HEK293 (cell line): ENCODE measurements around the gene POMT2.
A peak's percentile ranks its signal among the peaks of the same experiment; 100 is the strongest.

ENCODE experiments used
- CTCF ChIA-PET: fragments of 350-600 bp; formaldehyde crosslinking; extraction: SDS; loops from one replicate; lab custom pipeline; 2021; ENCODE audit warnings: antibody characterized with exemption; lab: Yijun Ruan, JAX
- POLR2A ChIA-PET: fragments of 300-600 bp; formaldehyde crosslinking; extraction: SDS; loops from one replicate; lab custom pipeline; 2020; ENCODE audit warnings: antibody characterized with exemption, inconsistent platforms; lab: Yijun Ruan, JAX
- H3K27ac ChIP-seq: fragments of 200-500 bp; sonication (Bioruptor generic); 2 replicates; pipeline ENCODE4 v1.5.1; 2014; ENCODE audit warnings: low read depth, low read length, control low read depth, inconsistent platforms; ENCODE audit errors: extremely low read depth
- H3K36me3 ChIP-seq, 2 experiments: fragments of 200-500 bp in 1 of 2; sonication (Bioruptor generic) in 1 of 2; 1 replicate in 1 of 2; 2 replicates in 1 of 2; pipeline ENCODE4 v1.5.1; 2014 to 2017; ENCODE audit warnings: inconsistent platforms in 2 of 2, low read length in 2 of 2; ENCODE audit not compliant: control insufficient read depth in 2 of 2, insufficient read depth in 1 of 2
- H3K4me1 ChIP-seq: fragments of 200-500 bp; sonication (Bioruptor generic); 2 replicates; pipeline ENCODE4 v1.5.1; 2014; ENCODE audit warnings: mild to moderate bottlenecking, low read length, inconsistent platforms; ENCODE audit not compliant: control insufficient read depth, insufficient read depth
- H3K4me3 ChIP-seq: 2 replicates; pipeline ENCODE4 v1.5.1; 2011; ENCODE audit warnings: low read depth, mild to moderate bottlenecking, control low read depth, low read length, moderate library complexity
- H3K9me3 ChIP-seq: fragments of 200-500 bp; sonication (Bioruptor generic); 2 replicates; pipeline ENCODE4 v1.5.1; 2014; ENCODE audit warnings: low read depth, low read length, inconsistent platforms; ENCODE audit not compliant: control insufficient read depth, insufficient read depth
- GLI4 ChIP-seq: fragments of 450-650 bp; formaldehyde crosslinking; IDR thresholded peaks from 2 replicates; pipeline ENCODE4 v1.5.1; 2016; ENCODE audit warnings: missing biosample characterization, missing genetic modification characterization
- INSM2 ChIP-seq: fragments of 450-650 bp; formaldehyde crosslinking; IDR thresholded peaks from 2 replicates; pipeline ENCODE4 v1.5.1; 2016; ENCODE audit warnings: missing biosample characterization, missing genetic modification characterization
- KLF1 ChIP-seq: fragments of 450-650 bp; formaldehyde crosslinking; IDR thresholded peaks from 2 replicates; pipeline ENCODE4 v1.5.1; 2016; ENCODE audit warnings: missing biosample characterization, missing genetic modification characterization
- ZBTB10 ChIP-seq: fragments of 450-650 bp; formaldehyde crosslinking; IDR thresholded peaks from 2 replicates; pipeline ENCODE4 v1.5.1; 2016; ENCODE audit warnings: missing biosample characterization, missing genetic modification characterization
- ZBTB20 ChIP-seq: fragments of 450-650 bp; formaldehyde crosslinking; IDR thresholded peaks from 2 replicates; pipeline ENCODE4 v1.5.1; 2016; ENCODE audit warnings: missing biosample characterization, missing genetic modification characterization
- ZBTB21 ChIP-seq: fragments of 450-650 bp; formaldehyde crosslinking; IDR thresholded peaks from 2 replicates; pipeline ENCODE4 v1.5.1; 2017; ENCODE audit warnings: missing biosample characterization, missing genetic modification characterization
- ZBTB26 ChIP-seq: fragments of 450-650 bp; formaldehyde crosslinking; optimal IDR thresholded peaks from 2 replicates; pipeline ENCODE3; 2016; ENCODE audit warnings: missing biosample characterization, mild to moderate bottlenecking, missing genetic modification characterization
- ZBTB48 ChIP-seq: fragments of 450-650 bp; formaldehyde crosslinking; IDR thresholded peaks from 2 replicates; pipeline ENCODE4 v1.5.1; 2016; ENCODE audit warnings: missing biosample characterization, missing genetic modification characterization
- ZNF114 ChIP-seq: fragments of 450-650 bp; formaldehyde crosslinking; IDR thresholded peaks from 2 replicates; pipeline ENCODE4 v1.5.0; 2017; ENCODE audit warnings: missing biosample characterization, missing genetic modification characterization
- ZNF169 ChIP-seq: fragments of 450-650 bp; formaldehyde crosslinking; IDR thresholded peaks from 2 replicates; pipeline ENCODE4 v1.5.1; 2016; ENCODE audit warnings: missing biosample characterization, missing genetic modification characterization
- ZNF184 ChIP-seq: fragments of 450-650 bp; IDR thresholded peaks from 2 replicates; pipeline ENCODE4 v1.5.1; 2018; ENCODE audit warnings: missing biosample characterization, mild to moderate bottlenecking, missing genetic modification characterization
- ZNF302 ChIP-seq: fragments of 450-650 bp; formaldehyde crosslinking; IDR thresholded peaks from 2 replicates; pipeline ENCODE4 v1.5.1; 2016; ENCODE audit warnings: missing biosample characterization, missing genetic modification characterization, low read depth
- ZNF341 ChIP-seq: fragments of 450-650 bp; formaldehyde crosslinking; IDR thresholded peaks from 2 replicates; pipeline ENCODE4; 2016; ENCODE audit warnings: low read depth, missing biosample characterization, missing genetic modification characterization
- ZNF449 ChIP-seq: fragments of 450-650 bp; formaldehyde crosslinking; IDR thresholded peaks from 2 replicates; pipeline ENCODE4 v1.5.1; 2017; ENCODE audit warnings: missing biosample characterization, mild to moderate bottlenecking, missing genetic modification characterization, moderate library complexity
- ZNF510 ChIP-seq: fragments of 450-650 bp; formaldehyde crosslinking; IDR thresholded peaks from 2 replicates; pipeline ENCODE4 v1.5.1; 2018; ENCODE audit warnings: mild to moderate bottlenecking, missing genetic modification characterization, missing biosample characterization; ENCODE audit not compliant: insufficient replicate concordance
- ZNF530 ChIP-seq: fragments of 450-650 bp; formaldehyde crosslinking; IDR thresholded peaks from 2 replicates; pipeline ENCODE4 v1.5.1; 2016; ENCODE audit warnings: low read depth, missing biosample characterization, missing genetic modification characterization
- ZNF549 ChIP-seq: fragments of 450-650 bp; IDR thresholded peaks from 2 replicates; pipeline ENCODE4 v1.5.1; 2018; ENCODE audit warnings: missing biosample characterization, missing genetic modification characterization, mild to moderate bottlenecking, inconsistent platforms, moderate library complexity
- ZNF571 ChIP-seq: fragments of 450-650 bp; formaldehyde crosslinking; IDR thresholded peaks from 2 replicates; pipeline ENCODE4 v1.5.0; 2017; ENCODE audit warnings: missing biosample characterization, missing genetic modification characterization
- ZNF629 ChIP-seq: fragments of 450-650 bp; formaldehyde crosslinking; IDR thresholded peaks from 2 replicates; pipeline ENCODE4 v1.5.1; 2017; ENCODE audit warnings: missing biosample characterization, missing genetic modification characterization
- ZNF768 ChIP-seq: fragments of 450-650 bp; formaldehyde crosslinking; IDR thresholded peaks from 2 replicates; pipeline ENCODE4 v1.5.1; 2018; ENCODE audit warnings: missing biosample characterization, mild to moderate bottlenecking, missing genetic modification characterization
- TF ChIP-seq, protein P1 (sequence below): fragments of 450-650 bp; IDR thresholded peaks from 2 replicates; pipeline ENCODE4 v1.5.1; 2018; ENCODE audit warnings: missing biosample characterization, missing genetic modification characterization
- TF ChIP-seq, protein P2 (sequence below): fragments of 450-650 bp; formaldehyde crosslinking; IDR thresholded peaks from 2 replicates; pipeline ENCODE4 v1.5.1; 2017; ENCODE audit warnings: missing biosample characterization, missing genetic modification characterization

Gene POMT2

GRCh38 chr14:77230914-77231313, 89.8 kb downstream of the POMT2 start:
- Histone ChIP-seq H3K27ac (no peak overlapping the region), H3K36me3 (no peaks in the 10 kb centered on the region), H3K4me3 (no peak overlapping the region), H3K9me3 (no peaks in the 10 kb centered on the region), H3K4me1 (no peaks in the 10 kb centered on the region)
- CTCF ChIA-PET, result no interaction called here
- POLR2A ChIA-PET, result no interaction called here
- TF ChIP-seq ZNF768 (no peak), ZNF184 (tag by site-specific recombination) (peak; percentile 96), INSM2 (tag by site-specific recombination) (no peak), ZBTB26 (tag by site-specific recombination) (no peak)

DNA sequence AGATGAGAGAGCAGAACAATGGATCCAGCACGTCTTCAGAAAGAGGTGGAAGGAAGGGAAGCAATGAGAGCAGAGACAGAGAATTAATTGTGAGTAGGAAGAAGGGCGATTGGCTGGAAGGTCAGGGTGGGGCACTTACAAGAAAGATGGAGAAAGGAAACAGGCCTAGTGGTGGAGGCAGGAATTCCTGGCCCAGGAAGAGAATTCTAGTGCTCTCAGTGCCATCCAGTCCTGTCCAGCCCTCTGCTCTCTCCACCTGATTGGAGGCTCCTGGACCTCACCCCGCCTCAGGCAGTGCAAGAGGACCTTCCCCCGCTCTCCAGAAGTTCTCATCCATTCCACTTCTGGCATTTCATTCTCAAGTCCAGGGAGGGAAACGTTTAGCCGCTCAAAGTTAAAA, 92.6 kb downstream of the POMT2 start:
- no peaks in the 10 kb centered on the region for H3K9me3 ChIP-seq
- H3K27ac ChIP-seq, result no peak overlapping the region
- TF ChIP-seq ZNF530 (tag by site-specific recombination), result no peak
- TF ChIP-seq ZNF549 (tag by site-specific recombination), result no peak
- no peak for TF ChIP-seq ZNF169
- TF ChIP-seq ZNF449 (tag by site-specific recombination), result no peak
- no peak for TF ChIP-seq ZNF629
- TF ChIP-seq ZNF114, result no peak
- no peak for TF ChIP-seq ZNF341 (tag by site-specific recombination)
- TF ChIP-seq ZBTB10, result no peak
- TF ChIP-seq ZNF510 (tag by site-specific recombination), result no peak
- TF ChIP-seq, protein P1, sequence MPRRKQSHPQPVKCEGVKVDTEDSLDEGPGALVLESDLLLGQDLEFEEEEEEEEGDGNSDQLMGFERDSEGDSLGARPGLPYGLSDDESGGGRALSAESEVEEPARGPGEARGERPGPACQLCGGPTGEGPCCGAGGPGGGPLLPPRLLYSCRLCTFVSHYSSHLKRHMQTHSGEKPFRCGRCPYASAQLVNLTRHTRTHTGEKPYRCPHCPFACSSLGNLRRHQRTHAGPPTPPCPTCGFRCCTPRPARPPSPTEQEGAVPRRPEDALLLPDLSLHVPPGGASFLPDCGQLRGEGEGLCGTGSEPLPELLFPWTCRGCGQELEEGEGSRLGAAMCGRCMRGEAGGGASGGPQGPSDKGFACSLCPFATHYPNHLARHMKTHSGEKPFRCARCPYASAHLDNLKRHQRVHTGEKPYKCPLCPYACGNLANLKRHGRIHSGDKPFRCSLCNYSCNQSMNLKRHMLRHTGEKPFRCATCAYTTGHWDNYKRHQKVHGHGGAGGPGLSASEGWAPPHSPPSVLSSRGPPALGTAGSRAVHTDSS (tag by site-specific recombination), result no peak
- TF ChIP-seq, protein P2, sequence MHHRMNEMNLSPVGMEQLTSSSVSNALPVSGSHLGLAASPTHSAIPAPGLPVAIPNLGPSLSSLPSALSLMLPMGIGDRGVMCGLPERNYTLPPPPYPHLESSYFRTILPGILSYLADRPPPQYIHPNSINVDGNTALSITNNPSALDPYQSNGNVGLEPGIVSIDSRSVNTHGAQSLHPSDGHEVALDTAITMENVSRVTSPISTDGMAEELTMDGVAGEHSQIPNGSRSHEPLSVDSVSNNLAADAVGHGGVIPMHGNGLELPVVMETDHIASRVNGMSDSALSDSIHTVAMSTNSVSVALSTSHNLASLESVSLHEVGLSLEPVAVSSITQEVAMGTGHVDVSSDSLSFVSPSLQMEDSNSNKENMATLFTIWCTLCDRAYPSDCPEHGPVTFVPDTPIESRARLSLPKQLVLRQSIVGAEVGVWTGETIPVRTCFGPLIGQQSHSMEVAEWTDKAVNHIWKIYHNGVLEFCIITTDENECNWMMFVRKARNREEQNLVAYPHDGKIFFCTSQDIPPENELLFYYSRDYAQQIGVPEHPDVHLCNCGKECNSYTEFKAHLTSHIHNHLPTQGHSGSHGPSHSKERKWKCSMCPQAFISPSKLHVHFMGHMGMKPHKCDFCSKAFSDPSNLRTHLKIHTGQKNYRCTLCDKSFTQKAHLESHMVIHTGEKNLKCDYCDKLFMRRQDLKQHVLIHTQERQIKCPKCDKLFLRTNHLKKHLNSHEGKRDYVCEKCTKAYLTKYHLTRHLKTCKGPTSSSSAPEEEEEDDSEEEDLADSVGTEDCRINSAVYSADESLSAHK, result no peak
- TF ChIP-seq ZNF302 (tag by site-specific recombination), result no peak
- TF ChIP-seq ZBTB20, result no peak
- TF ChIP-seq ZNF571 (tag by site-specific recombination), result no peak
- TF ChIP-seq ZBTB48, result no peak
- no peak for TF ChIP-seq GLI4 (tag by site-specific recombination)
- no peak for TF ChIP-seq ZBTB21 (tag by site-specific recombination)
- TF ChIP-seq KLF1 (tag by site-specific recombination), result no peak
- H3K4me1 ChIP-seq, result no peaks in the 10 kb centered on the region
- H3K36me3 ChIP-seq, result no peaks in the 10 kb centered on the region
- no peak overlapping the region for H3K4me3 ChIP-seq
- POLR2A ChIA-PET, result no interaction called here
- CTCF ChIA-PET, result interaction anchor here (0.6 to 1.0 kb wide), 2 partner anchors 77 to 79 kb away, joined by 3 read pairs; no protein-coding TSS in a partner anchor
